EL (cell line): ENCODE measurements around the gene DDX24.
A peak's percentile ranks its signal among the peaks of the same experiment; 100 is the strongest.

Experiments used
- DNase-seq: peaks from one replicate; pipeline ENCODE4 v3.0.0-alpha.2; 2016

Gene DDX24

DNA sequence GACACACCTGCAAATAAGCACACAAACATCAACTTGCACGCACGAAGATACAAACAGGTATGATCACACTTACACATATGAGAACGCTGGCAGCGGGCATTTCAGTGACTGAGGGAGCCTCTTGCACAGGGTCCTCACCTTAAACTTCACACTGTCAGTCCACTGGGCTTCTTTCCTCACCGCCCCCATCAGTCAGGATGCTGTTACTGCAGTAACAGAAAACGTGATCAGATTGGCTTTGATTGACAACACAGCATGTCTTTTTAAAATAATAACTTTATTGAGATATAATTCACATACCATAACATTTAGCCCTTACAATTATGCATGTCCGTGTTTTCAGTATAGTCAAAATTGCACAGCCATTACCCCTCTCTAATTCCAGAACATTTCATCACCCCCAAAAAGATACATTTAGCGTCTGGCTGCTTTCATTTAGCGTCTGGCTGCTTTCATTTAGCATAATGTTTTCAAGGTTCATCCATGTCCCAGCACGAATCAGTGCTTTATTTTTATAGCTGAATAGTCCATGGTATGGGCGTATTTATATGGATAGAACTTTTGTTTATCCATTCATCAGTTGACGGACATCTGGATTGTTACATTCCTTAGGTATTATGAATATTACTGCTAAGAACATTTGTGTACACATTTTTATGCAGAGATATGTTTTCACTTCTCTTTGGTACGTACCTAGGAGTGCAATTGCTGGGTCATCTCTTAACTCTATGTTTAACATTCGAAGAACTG is 75.5 kb downstream of the DDX24 start:
- no peak for DNase-seq

- DNase-seq, result no peak
These were observed 77.0 kb downstream of the DDX24 start for GRCh38 chr14:94004015-94004414.

GRCh38 chr14:94003397-94003796 is 77.6 kb downstream of the DDX24 start:
- DNase-seq, result no peak

DNA sequence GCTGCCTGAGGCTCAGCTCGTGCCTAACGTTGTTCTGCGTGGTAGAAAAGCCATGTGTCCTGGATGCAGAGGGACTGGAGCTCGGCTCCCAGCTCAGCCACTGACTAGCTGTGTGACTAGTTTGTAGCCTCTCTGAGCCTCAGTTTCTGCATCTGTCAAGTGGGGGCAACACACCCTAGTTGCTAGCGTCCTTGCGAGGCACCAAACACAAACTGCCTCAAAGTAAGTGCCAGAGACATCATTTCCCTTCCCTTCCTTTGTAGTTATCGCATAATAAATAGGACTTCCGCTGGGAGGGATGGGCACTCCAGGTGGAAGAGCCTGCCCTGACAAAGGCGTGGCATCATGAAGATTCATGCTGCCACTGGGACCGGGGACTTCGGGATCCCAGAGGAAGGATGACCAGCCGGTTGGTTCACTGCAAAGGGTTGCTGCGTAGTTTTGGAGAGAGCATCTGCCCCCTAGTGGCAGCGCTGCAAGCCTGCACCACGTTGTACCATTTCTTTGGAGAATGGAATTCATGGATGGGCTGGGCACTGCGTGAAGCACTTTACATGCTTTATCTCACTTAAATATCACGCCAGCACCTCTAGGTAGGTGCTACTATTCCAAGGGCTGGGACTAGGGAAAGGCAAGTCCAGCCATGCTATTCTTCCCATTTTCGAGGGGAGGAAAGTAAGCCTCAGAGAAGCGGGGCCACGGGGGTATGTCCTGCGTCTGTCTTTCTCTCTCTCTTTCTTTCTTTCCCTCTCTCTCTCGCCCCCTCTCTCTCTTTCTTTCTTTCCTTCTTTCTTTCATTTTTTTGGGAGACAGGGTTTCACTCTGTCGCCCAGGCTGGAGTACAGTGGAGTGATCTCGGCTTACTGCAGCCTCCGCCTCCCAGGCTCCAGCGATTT is 79.3 kb downstream of the DDX24 start:
- peak; percentile 68 for DNase-seq

- no peak for DNase-seq
These were observed 80.0 kb downstream of the DDX24 start for GRCh38 chr14:94001016-94001415.

- DNase-seq, result no peak
These were observed 80.7 kb downstream of the DDX24 start for GRCh38 chr14:94000267-94000666.

GRCh38 chr14:93999573-93999972 is 81.4 kb downstream of the DDX24 start:
- no peak for DNase-seq

DNA sequence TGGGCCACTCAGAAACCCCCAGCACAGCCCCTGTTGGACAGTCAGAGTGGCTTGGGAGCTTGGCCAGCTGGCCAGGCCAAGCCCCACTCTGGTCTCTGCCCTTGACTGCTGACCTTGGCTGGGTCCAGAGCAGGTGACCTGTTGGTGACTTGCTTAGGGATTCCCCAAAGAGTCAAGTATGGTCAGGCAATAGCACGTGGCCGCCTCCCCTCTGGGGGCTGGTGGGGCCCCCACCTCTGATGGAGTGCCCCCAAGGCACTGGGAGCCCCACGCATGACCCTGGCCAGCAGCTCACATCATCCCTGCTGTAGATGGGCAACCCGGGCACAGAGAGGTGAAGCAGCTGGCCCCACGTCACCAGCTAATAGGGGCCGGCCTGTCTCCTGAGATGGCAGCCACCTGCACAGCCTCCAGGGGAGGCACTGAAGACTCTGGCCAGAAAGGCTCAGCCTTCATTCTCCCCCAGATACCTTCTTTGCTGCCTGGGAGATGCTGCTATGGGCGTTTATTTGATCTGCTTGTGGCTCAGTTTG is 82.1 kb downstream of the DDX24 start:
- no peak for DNase-seq
